Measurements from ENCODE around the gene INPP5A. TPM values are rescaled to one million over a fixed set of nuclear protein-coding genes. Genes with fewer than 3 reads are reported as not detected.

The INPP5A gene
- total and polyA plus RNA-seq, 4 donors: 37.7 to 112 (median 54.9) TPM

DNA sequence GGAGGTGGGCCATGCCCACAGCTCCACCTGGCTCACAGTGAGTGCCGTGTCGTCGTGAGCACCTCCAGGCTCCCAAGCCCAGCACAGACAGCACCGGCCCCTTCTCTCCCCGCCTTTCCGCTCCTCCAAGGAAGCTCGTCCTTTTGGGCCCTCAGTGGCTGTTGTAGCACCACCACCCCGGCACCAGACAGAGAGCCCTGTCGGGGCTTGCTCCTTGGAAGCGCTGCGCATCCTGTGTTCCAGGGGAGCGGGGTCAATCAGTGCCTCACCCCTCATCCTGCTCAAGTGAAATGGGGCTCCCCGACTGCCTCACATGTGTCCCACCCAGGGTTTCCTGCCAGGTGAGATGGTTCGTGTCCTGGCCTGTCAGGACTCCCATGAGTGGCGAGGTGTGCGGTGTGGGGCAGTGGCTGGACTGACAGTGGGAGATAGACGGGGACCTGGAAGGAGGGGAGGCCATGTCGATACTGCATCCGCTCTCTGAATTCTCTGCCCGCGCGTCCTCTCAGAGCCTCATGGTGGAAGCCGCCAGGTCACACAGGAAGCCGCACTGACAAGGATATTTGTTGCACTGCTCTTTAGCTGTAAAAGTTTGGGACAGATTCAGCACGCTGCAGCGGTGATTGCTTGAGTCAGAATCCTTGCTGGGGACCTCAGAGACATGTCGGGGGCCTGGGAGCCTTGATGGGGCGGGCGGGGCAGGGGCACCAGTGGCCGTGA lies 107.1 kb downstream of the INPP5A start:
- Histone ChIP-seq H3K27ac (ENCODE audit: low read depth in 1 of 2, low read length in 2 of 2) (no peak overlapping the region), H3K27me3 (ENCODE audit: control insufficient read depth in 1 of 2, insufficient read depth in 2 of 2, low read length in 1 of 2) (no peaks in the 10 kb centered on the region), H3K4me1 (ENCODE audit: control insufficient read depth in 1 of 2, insufficient read depth in 2 of 2, low read length in 2 of 2) (no peaks in the 10 kb centered on the region), H3K4me3 (ENCODE audit: low read length in 2 of 2) (no peak overlapping the region), H3K9me3 (ENCODE audit: control insufficient read depth, low read length) (no peaks in the 10 kb centered on the region), H3K36me3 (ENCODE audit: control insufficient read depth in 1 of 2, insufficient read depth in 2 of 2, low read length in 1 of 2) (no peaks in the 10 kb centered on the region)
- WGBS, 2 donors: 89 to 90% methylated on average over 30 of the region's 30 CpGs
- DNase-seq (peak in 1 of 2 donors; percentile 47), ATAC-seq (ENCODE audit: low FRiP score) (no peak)
- intact Hi-C loops (cut with DNase I): no loop called here

DNA sequence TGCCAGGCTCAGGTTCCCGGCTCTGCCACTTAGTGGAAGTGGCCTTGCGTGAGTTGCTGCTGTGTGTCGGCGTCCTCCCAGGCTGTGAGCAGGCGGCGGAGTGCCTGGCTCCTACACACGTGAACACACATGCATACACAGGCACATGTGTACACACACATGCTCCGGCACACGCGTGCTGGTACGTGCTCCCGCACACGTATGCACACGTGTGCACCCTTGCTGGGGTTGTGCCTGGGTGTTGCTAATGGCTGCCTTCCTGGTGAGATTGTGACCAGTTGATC lies 107.6 kb downstream of the INPP5A start:
- intact Hi-C loops (cut with DNase I): no loop called here
- no peaks in the 10 kb centered on the region for H3K4me1 ChIP-seq (ENCODE audit: control insufficient read depth in 1 of 2, insufficient read depth in 2 of 2, low read length in 2 of 2)
- H3K36me3 ChIP-seq (ENCODE audit: control insufficient read depth in 1 of 2, insufficient read depth in 2 of 2, low read length in 1 of 2): no peaks in the 10 kb centered on the region
- H3K27ac ChIP-seq (ENCODE audit: low read depth in 1 of 2, low read length in 2 of 2): no peak overlapping the region
- H3K27me3 ChIP-seq (ENCODE audit: control insufficient read depth in 1 of 2, insufficient read depth in 2 of 2, low read length in 1 of 2): no peaks in the 10 kb centered on the region
- H3K4me3 ChIP-seq (ENCODE audit: low read length in 2 of 2): no peak overlapping the region
- ATAC-seq (ENCODE audit: low FRiP score) (peak; percentile 24), DNase-seq (peak in 1 of 2 donors; percentile 58)
- WGBS, 2 donors: 93 to 94% methylated on average over 14 of the region's 14 CpGs
- H3K9me3 ChIP-seq (ENCODE audit: control insufficient read depth, low read length): no peaks in the 10 kb centered on the region

DNA sequence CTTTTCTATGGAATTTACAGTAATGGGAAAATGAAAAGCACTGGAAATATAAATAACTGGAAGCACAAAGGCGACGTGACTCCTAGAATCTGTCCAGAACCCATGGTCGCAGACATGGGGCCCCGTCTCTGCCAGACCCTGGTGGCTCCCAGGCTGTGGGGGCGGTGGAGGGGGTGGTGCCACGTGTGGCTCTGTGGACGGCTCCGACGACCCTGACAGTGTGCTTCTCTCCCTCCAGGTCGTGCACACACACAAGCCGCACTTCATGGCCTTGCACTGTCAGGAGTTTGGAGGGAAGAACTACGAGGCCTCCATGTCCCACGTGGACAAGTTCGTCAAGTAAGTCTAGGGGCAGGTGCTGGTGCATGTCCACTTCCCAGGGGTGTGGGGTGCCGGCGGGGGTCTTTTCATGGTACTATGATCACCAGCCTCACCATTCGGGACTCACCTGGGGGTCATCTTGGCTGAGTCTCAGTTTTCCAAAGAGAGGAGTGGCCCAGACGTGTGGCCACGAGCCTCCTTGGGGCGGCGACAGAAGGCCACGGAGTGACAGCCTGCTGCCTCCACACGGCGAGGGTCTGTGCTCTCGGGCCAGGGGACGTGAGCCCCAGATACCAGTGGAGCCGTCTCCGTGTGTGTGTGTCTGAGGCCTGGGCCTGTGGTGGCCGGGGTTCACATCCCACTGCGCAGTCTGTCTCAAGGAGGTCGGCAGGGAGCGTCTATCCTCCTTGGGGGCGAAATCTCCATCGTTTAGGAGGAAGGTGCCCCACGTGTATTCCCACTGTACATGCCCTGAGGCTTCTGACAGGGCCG lies 108.2 kb downstream of the INPP5A start:
- ATAC-seq (ENCODE audit: low FRiP score) (no peak), DNase-seq (peak; percentile 35 to 70)
- no peaks in the 10 kb centered on the region for H3K4me1 ChIP-seq (ENCODE audit: control insufficient read depth in 1 of 2, insufficient read depth in 2 of 2, low read length in 2 of 2)
- H3K27ac ChIP-seq (ENCODE audit: low read depth in 1 of 2, low read length in 2 of 2): no peak overlapping the region
- 85 to 86% methylated on average over 36 of the region's 36 CpGs for WGBS, 2 donors
- H3K36me3 ChIP-seq (ENCODE audit: control insufficient read depth in 1 of 2, insufficient read depth in 2 of 2, low read length in 1 of 2): no peaks in the 10 kb centered on the region
- intact Hi-C loops (cut with DNase I): no loop called here
- H3K4me3 ChIP-seq (ENCODE audit: low read length in 2 of 2): no peak overlapping the region
- no peaks in the 10 kb centered on the region for H3K9me3 ChIP-seq (ENCODE audit: control insufficient read depth, low read length)
- H3K27me3 ChIP-seq (ENCODE audit: control insufficient read depth in 1 of 2, insufficient read depth in 2 of 2, low read length in 1 of 2): no peaks in the 10 kb centered on the region

DNA sequence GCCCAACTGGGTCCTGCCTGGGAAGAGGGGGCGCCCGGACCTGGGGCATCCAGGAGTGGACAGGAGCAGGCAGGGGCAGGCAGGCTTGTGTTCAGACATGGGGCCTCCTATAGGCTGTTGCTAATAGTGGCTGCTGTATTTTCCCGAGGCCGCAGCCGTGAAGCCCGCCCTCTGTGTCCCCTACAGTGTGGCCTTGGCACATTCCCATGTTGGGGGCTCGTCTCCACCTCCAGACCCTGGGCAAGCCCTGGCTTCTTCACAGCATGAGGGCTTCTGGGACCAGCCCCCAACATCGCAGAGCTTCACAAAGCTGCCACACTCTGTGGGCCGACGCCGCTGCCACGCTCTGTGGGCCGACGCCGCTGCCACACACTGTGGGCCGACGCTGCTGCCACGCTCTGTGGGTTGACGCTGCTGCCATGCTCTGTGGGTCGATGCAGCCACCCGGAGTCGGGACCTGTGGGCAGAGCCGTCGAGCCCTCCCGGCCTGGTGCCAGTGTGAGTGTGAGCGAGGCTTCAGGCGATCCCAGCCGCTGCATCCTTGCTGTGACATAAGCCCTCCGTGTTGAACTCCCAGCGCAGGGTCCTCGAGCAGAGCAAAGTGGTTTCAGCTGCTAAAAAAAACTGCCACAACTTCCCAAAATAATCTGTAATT lies 109.0 kb downstream of the INPP5A start:
- no peaks in the 10 kb centered on the region for H3K9me3 ChIP-seq (ENCODE audit: control insufficient read depth, low read length)
- WGBS, 2 donors: 90 to 93% methylated on average over 30 to 31 of the region's 31 CpGs
- peak; percentile 30 to 62 for DNase-seq
- no peak overlapping the region for H3K27ac ChIP-seq (ENCODE audit: low read depth in 1 of 2, low read length in 2 of 2)
- no peaks in the 10 kb centered on the region for H3K27me3 ChIP-seq (ENCODE audit: control insufficient read depth in 1 of 2, insufficient read depth in 2 of 2, low read length in 1 of 2)
- ATAC-seq (ENCODE audit: low FRiP score): no peak
- no peaks in the 10 kb centered on the region for H3K4me1 ChIP-seq (ENCODE audit: control insufficient read depth in 1 of 2, insufficient read depth in 2 of 2, low read length in 2 of 2)
- H3K36me3 ChIP-seq (ENCODE audit: control insufficient read depth in 1 of 2, insufficient read depth in 2 of 2, low read length in 1 of 2): no peaks in the 10 kb centered on the region
- no peak overlapping the region for H3K4me3 ChIP-seq (ENCODE audit: low read length in 2 of 2)
- intact Hi-C loops (cut with DNase I): no loop called here

DNA sequence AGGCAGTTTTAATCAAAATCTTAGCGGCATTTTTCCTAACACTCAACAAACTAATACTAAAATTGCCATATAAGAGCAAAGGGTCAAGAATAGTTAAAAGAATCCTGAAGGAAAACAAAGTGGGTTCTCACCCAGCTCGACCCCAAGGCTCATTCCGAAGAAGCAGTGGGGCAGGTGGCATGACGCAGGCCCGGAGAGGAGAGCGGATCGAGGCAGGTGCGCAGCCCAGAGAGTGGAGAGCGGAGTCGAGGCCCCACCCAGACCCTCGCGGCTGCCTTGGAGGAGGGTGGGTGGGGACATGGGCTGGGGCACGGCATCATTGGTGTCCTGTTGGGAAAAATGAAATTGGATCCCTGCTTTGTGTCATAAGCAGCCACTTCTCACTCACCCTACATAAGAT lies 109.8 kb downstream of the INPP5A start:
- H3K27ac ChIP-seq (ENCODE audit: low read depth in 1 of 2, low read length in 2 of 2): no peak overlapping the region
- no peak overlapping the region for H3K4me3 ChIP-seq (ENCODE audit: low read length in 2 of 2)
- DNase-seq (peak; percentile 26 to 66), ATAC-seq (ENCODE audit: low FRiP score) (no peak)
- no peaks in the 10 kb centered on the region for H3K9me3 ChIP-seq (ENCODE audit: control insufficient read depth, low read length)
- no peaks in the 10 kb centered on the region for H3K36me3 ChIP-seq (ENCODE audit: control insufficient read depth in 1 of 2, insufficient read depth in 2 of 2, low read length in 1 of 2)
- H3K27me3 ChIP-seq (ENCODE audit: control insufficient read depth in 1 of 2, insufficient read depth in 2 of 2, low read length in 1 of 2): no peaks in the 10 kb centered on the region
- H3K4me1 ChIP-seq (ENCODE audit: control insufficient read depth in 1 of 2, insufficient read depth in 2 of 2, low read length in 2 of 2): no peaks in the 10 kb centered on the region
- intact Hi-C loops (cut with DNase I): no loop called here
- WGBS, 2 donors: 90 to 91% methylated on average over 13 of the region's 13 CpGs

DNA sequence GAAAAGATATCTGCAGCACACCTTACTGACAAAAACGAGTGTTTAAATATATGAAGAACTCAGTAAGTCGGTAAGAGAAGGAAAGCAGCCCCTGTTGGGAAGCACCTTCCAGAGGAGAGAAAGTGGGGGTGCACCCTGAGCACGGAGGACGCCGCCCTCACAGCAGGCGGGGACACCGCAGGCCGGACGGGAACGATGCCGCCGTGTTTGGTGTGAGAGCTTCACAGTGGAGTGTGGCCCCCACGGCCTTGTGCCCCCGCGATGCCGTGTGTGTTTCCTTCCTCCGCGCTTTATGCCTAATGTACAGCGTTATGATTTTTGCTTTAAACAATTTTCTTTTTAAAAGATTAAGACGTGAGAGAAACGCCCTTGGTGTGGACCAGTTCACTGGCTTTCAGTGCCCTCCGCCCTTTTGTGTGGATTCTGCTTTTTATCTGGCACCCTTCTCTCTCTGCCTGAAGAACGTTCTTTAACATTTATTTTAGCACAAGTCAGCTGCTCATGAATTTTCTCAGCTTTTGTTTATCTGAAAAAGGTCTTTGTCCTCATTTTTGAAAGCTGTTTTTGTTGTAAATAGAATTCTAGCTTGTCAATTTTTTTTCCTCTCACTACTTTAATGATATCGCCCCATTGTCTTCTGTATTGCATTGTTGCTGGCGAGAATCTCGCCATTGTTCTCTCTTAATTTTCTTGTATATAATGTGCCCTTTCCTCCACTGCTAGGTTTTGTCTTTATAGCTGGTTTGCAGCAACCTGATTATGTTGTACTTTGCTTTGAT lies 110.7 kb downstream of the INPP5A start:
- intact Hi-C loops (cut with DNase I): no loop called here
- H3K36me3 ChIP-seq (ENCODE audit: control insufficient read depth in 1 of 2, insufficient read depth in 2 of 2, low read length in 1 of 2): no peaks in the 10 kb centered on the region
- WGBS, 2 donors: 88% methylated on average over 26 of the region's 26 CpGs
- ATAC-seq (ENCODE audit: low FRiP score) (no peak), DNase-seq (peak; percentile 20 to 62)
- no peak overlapping the region for H3K27ac ChIP-seq (ENCODE audit: low read depth in 1 of 2, low read length in 2 of 2)
- H3K27me3 ChIP-seq (ENCODE audit: control insufficient read depth in 1 of 2, insufficient read depth in 2 of 2, low read length in 1 of 2): no peaks in the 10 kb centered on the region
- no peak overlapping the region for H3K4me3 ChIP-seq (ENCODE audit: low read length in 2 of 2)
- no peaks in the 10 kb centered on the region for H3K4me1 ChIP-seq (ENCODE audit: control insufficient read depth in 1 of 2, insufficient read depth in 2 of 2, low read length in 2 of 2)
- no peaks in the 10 kb centered on the region for H3K9me3 ChIP-seq (ENCODE audit: control insufficient read depth, low read length)

DNA sequence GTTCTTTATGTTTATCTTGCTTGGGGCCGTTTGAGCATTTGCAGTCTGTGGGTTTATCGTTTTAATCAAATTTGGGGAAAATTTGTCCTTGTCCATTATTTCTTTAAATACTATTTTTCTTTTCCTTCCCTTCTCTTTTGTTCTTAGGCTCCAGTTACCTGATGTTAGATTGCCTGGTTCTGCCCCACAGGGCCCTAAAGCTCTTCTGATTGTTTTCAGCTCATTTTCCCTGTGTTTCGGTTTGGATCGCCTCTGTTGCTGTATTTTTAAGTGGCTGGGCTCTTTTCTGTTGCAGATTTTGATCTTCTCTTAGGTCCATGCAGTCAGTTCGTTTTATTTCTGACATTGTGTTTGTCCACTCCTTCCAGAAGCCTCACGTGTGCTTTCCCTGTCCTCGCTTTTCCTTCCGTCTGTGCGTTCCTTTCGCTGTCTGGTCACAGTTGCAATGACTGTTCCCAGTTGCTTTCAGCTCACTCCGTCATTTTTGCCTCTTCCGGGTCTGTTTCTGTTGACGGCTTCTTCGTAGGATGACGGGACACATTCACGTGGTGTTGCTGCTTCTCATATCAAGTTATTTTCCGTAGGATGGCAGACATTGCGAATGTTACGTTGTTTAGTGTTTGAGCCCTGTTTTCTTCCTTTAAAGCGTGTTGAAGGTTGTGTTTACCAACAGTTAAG lies 111.4 kb downstream of the INPP5A start:
- intact Hi-C loops (cut with DNase I): no loop called here

More for the DNA sequence above, 111.4 kb downstream of the INPP5A start:
- peak in 1 of 2 donors; percentile 36 for DNase-seq
- H3K27me3 ChIP-seq (ENCODE audit: control insufficient read depth in 1 of 2, insufficient read depth in 2 of 2, low read length in 1 of 2): no peaks in the 10 kb centered on the region
- WGBS, 2 donors: 90 to 91% methylated on average over 20 of the region's 20 CpGs
- no peak for ATAC-seq (ENCODE audit: low FRiP score)
- H3K9me3 ChIP-seq (ENCODE audit: control insufficient read depth, low read length): no peaks in the 10 kb centered on the region
- no peak overlapping the region for H3K27ac ChIP-seq (ENCODE audit: low read depth in 1 of 2, low read length in 2 of 2)
- no peaks in the 10 kb centered on the region for H3K36me3 ChIP-seq (ENCODE audit: control insufficient read depth in 1 of 2, insufficient read depth in 2 of 2, low read length in 1 of 2)
- no peak overlapping the region for H3K4me3 ChIP-seq (ENCODE audit: low read length in 2 of 2)
- no peaks in the 10 kb centered on the region for H3K4me1 ChIP-seq (ENCODE audit: control insufficient read depth in 1 of 2, insufficient read depth in 2 of 2, low read length in 2 of 2)

All from aorta (tissue), 5 donors.